GM21723 (cell line): ENCODE data around the gene HHAT.
A peak's percentile ranks its signal among the peaks of the same experiment; 100 is the strongest.

Experiments
- ATAC-seq: cut with Tn5 transposase; IDR thresholded peaks from one replicate; pipeline ENCODE4 v1.9.1; 2021; ENCODE audit warnings: mild to moderate bottlenecking, moderate library complexity; ENCODE audit not compliant: unreplicated experiment

Gene HHAT

GRCh38 chr1:210328746-210329503, at the start of gene HHAT:
HHAT (plus strand) TSS chr1:210328902; CDS start chr1:210348976, 20,074 bp downstream.
- peak; percentile 59 for ATAC-seq

- ATAC-seq, result no peak
Measured at GRCh38 chr1:210280221-210280620, 48.5 kb upstream of the HHAT start.

DNA sequence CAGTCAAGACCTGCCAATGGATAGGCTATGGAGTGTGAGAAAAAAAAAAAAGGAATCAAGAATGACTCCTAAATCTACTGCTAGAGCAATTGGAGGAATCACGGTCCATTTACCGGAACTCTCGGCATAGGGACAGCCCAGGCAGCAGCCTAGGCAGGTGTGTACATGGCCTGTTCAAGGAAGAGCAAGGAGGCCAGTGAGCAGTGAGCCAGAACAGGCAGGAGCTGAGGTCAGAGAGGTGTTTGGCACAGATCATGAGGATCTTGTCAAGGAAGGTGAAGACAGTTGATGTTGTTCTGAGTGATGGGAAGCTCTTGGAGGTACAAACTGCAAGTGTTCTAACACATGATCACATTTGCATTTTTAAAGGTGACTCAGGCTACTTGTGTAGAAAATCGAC, 40.6 kb upstream of the HHAT start:
- no peak for ATAC-seq

DNA sequence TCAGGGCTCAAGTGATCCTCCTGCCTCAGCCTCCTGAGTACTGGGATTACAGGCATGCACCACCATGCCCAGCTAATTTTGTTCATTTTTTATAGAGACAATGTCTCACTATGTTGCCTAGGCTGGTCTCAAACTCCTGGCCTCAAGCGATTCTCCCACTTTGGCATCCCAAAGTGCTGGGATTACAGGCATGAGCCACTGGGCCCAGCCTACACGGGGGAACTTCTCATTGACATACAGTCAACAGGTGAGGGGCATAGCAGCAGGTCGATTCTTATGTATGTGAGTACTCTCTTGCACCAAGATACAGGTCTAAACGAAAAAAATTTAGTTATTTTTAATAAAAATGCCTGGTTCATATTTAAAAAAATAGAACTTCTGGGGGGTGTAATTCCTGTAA, 39.5 kb upstream of the HHAT start:
- ATAC-seq, result no peak

- ATAC-seq, result no peak
Measured at GRCh38 chr1:210291081-210291764, 37.5 kb upstream of the HHAT start.

- ATAC-seq, result no peak
Measured at GRCh38 chr1:210291786-210292230, 36.9 kb upstream of the HHAT start.

- ATAC-seq, result peak; percentile 78
Measured at GRCh38 chr1:210292231-210292871, 36.4 kb upstream of the HHAT start.

- no peak for ATAC-seq
Measured at GRCh38 chr1:210293171-210293607, 35.5 kb upstream of the HHAT start.

GRCh38 chr1:210294999-210295745, 33.5 kb upstream of the HHAT start:
- no peak for ATAC-seq

DNA sequence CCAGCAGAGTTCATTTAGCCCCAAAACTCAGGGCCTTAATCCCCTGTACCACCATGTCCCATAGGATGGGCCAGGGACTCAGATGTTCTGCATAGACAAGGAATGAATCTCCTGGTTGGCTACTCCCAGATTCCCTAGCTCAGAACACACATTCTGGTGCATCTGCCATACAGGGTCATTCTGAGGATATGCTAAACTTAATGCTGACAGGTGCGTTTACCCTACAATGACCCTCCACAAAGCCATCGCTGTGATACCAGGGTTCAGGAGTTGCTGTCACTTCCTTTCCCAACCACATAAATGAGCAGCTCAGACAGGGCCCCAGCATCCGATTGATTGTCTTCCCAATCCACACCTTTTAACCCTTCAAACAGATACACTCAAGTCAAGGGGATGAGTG, 32.0 kb upstream of the HHAT start:
- ATAC-seq, result no peak

DNA sequence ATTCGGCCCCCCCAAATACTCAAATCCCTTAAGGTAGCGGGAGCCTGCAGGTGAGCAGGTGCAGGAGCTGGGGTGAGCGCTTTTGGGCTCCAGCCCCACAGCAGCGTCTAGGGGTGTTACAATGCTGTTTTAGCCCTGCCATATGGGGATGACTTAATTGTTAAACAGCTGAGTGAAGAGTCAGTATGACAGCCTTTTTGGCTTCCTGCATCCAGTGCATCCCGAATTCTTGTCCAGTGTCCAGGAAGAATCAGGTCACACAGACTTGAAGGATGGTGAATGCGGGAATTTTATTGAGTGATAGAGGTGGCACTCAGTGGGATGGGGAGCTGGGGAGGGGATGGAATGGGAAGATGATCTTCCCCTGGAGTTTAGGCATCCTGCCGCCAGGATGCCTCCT, 30.4 kb upstream of the HHAT start:
- ATAC-seq, result no peak

- ATAC-seq, result no peak
Measured at GRCh38 chr1:210298936-210299335, 29.8 kb upstream of the HHAT start.

DNA sequence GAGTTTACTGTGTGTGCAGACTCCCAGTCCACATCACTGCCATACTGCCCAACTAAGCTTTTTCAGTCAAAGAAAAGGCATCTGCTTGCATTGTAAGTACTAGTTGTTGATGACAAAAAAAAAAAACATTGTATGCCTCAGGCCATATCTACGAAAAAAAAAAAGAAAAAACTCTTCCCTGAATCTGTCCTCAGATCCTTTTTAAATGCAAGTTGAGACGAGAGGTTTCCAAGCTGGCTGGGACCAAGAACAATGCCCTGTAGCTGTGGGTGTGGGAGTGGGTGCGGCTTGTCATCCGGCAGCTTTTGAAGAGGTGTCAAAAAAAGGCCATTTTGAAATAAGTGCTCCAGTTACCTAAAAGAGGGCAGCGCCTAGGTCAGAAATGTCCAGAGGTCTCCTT, 29.2 kb upstream of the HHAT start:
- ATAC-seq, result no peak

GRCh38 chr1:210300923-210301614, 27.6 kb upstream of the HHAT start:
- ATAC-seq, result no peak

DNA sequence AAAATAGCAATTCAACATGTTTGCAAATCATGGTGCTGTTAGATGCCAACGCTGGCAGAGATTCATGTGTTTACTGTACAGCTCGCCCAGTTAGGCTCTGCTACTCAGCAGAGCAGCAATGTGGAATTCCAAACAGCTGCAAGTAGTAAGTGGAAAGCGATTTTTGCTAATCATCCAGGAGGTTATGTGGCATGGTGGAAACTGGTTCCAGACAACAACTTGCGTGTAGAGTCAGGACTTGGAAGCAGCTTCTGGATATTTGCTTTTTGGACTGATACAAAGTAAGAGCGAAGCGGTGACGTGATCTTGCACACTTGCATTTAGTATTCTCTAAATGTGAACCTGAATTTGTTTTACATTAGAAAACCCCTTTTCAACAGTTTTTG, 27.1 kb upstream of the HHAT start:
- no peak for ATAC-seq

- no peak for ATAC-seq
Measured at GRCh38 chr1:210302501-210302900, 26.2 kb upstream of the HHAT start.

- no peak for ATAC-seq
Measured at GRCh38 chr1:210303391-210303790, 25.3 kb upstream of the HHAT start.

- no peak for ATAC-seq
Measured at GRCh38 chr1:210310562-210311153, 18.0 kb upstream of the HHAT start.

- ATAC-seq, result no peak
Measured at GRCh38 chr1:210311726-210312493, 16.8 kb upstream of the HHAT start.
